ENCODE data around the gene BRI3. TPM values are rescaled to one million over a fixed set of nuclear protein-coding genes. Genes with fewer than 3 reads are reported as not detected.

Gene BRI3
- 10 to 100 TPM; 12.1 to 21.6 (median 17.2) TPM for polyA plus RNA-seq (ENCODE audit: low read depth in 6 of 6)

GRCh38 chr7:98280791-98281756 lies at the start of gene BRI3:
Gene BRI3, plus strand, starts transcription at chr7:98281686. Its CDS starts 110 bp downstream, at chr7:98281796.
- peaks cover 31 to 39% (median 31%) of the 10 kb centered on the region in 3 donors for H3K4me1 Mint-ChIP-seq
- no peaks in the 10 kb centered on the region for H3K27me3 Mint-ChIP-seq
- H3K4me3 Mint-ChIP-seq: peak within 1 kb of the TSS; percentile 86 to 94 (median 92)
- peak; percentile 84 for DNase-seq
- peak within 1 kb of the TSS; percentile 93 to 97 (median 95) for H3K27ac Mint-ChIP-seq
- ATAC-seq (ENCODE audit: low read depth in 2 of 2): peak; percentile 75 to 77
- no peaks in the 10 kb centered on the region for H3K36me3 Mint-ChIP-seq
- no peaks in the 10 kb centered on the region for H3K9me3 Mint-ChIP-seq

- Mint-ChIP-seq H3K4me3 (no peak overlapping the region), H3K9me3 (no peaks in the 10 kb centered on the region), H3K27me3 (no peaks in the 10 kb centered on the region), H3K4me1 (peaks cover 0 to 3% (median 0%) of the 10 kb centered on the region in 3 donors), H3K36me3 (peaks cover 8 to 13% of the 10 kb centered on the region in 2 donors), H3K27ac (no peak overlapping the region)
- ATAC-seq (ENCODE audit: low read depth in 2 of 2) (no peak), DNase-seq (no peak)
Measured at GRCh38 chr7:98232263-98232585, 49.3 kb upstream of the BRI3 start.

GRCh38 chr7:98232799-98233198 lies 48.7 kb upstream of the BRI3 start:
- Mint-ChIP-seq H3K27ac (no peak overlapping the region), H3K9me3 (no peaks in the 10 kb centered on the region), H3K4me3 (no peak overlapping the region), H3K27me3 (no peaks in the 10 kb centered on the region), H3K36me3 (peaks cover 8 to 12% of the 10 kb centered on the region in 2 donors), H3K4me1 (peaks cover 0 to 3% (median 0%) of the 10 kb centered on the region in 3 donors)
- ATAC-seq (ENCODE audit: low read depth in 2 of 2) (no peak), DNase-seq (no peak)

GRCh38 chr7:98233219-98234070 lies 48.0 kb upstream of the BRI3 start:
- peaks cover 8 to 10% of the 10 kb centered on the region in 2 donors for H3K36me3 Mint-ChIP-seq
- DNase-seq: no peak
- H3K27me3 Mint-ChIP-seq: no peaks in the 10 kb centered on the region
- peaks cover 0 to 3% (median 0%) of the 10 kb centered on the region in 3 donors for H3K4me1 Mint-ChIP-seq
- H3K9me3 Mint-ChIP-seq: no peaks in the 10 kb centered on the region
- H3K27ac Mint-ChIP-seq: no peak overlapping the region
- ATAC-seq (ENCODE audit: low read depth in 2 of 2): no peak
- no peak overlapping the region for H3K4me3 Mint-ChIP-seq

- DNase-seq (no peak), ATAC-seq (ENCODE audit: low read depth in 2 of 2) (no peak)
- Mint-ChIP-seq H3K27me3 (no peaks in the 10 kb centered on the region), H3K27ac (no peak overlapping the region), H3K9me3 (no peaks in the 10 kb centered on the region), H3K4me3 (no peak overlapping the region), H3K36me3 (peaks cover 7 to 14% of the 10 kb centered on the region in 2 donors), H3K4me1 (peaks cover 0 to 3% (median 0%) of the 10 kb centered on the region in 3 donors)
Measured at GRCh38 chr7:98234429-98235147, 46.9 kb upstream of the BRI3 start.

GRCh38 chr7:98235901-98236300 lies 45.6 kb upstream of the BRI3 start:
- no peak overlapping the region for H3K27ac Mint-ChIP-seq
- no peaks in the 10 kb centered on the region for H3K9me3 Mint-ChIP-seq
- H3K4me3 Mint-ChIP-seq: no peak overlapping the region
- peaks cover 7 to 14% of the 10 kb centered on the region in 2 donors for H3K36me3 Mint-ChIP-seq
- DNase-seq: no peak
- no peak for ATAC-seq (ENCODE audit: low read depth in 2 of 2)
- no peaks in the 10 kb centered on the region for H3K27me3 Mint-ChIP-seq
- H3K4me1 Mint-ChIP-seq: no peaks in the 10 kb centered on the region

GRCh38 chr7:98236355-98237185 lies 44.9 kb upstream of the BRI3 start:
- Mint-ChIP-seq H3K27ac (no peak overlapping the region), H3K4me3 (no peak overlapping the region)
- no peak for ATAC-seq (ENCODE audit: low read depth in 2 of 2)

GRCh38 chr7:98238076-98238475 lies 43.4 kb upstream of the BRI3 start:
- Mint-ChIP-seq H3K4me1 (peaks cover 0 to 7% (median 4%) of the 10 kb centered on the region in 3 donors), H3K4me3 (no peak overlapping the region), H3K27ac (no peak overlapping the region), H3K9me3 (no peaks in the 10 kb centered on the region), H3K27me3 (no peaks in the 10 kb centered on the region), H3K36me3 (peaks cover 7 to 14% of the 10 kb centered on the region in 2 donors)
- no peak for DNase-seq
- ATAC-seq (ENCODE audit: low read depth in 2 of 2): no peak

More at GRCh38 chr7:98236355-98237185, 44.9 kb upstream of the BRI3 start:
- H3K36me3 Mint-ChIP-seq: peaks cover 7 to 14% of the 10 kb centered on the region in 2 donors
- no peak for DNase-seq
- H3K9me3 Mint-ChIP-seq: no peaks in the 10 kb centered on the region
- H3K27me3 Mint-ChIP-seq: no peaks in the 10 kb centered on the region
- peaks cover 0 to 5% (median 4%) of the 10 kb centered on the region in 3 donors for H3K4me1 Mint-ChIP-seq

- peaks cover 0 to 7% (median 4%) of the 10 kb centered on the region in 3 donors for H3K4me1 Mint-ChIP-seq
- H3K9me3 Mint-ChIP-seq: no peaks in the 10 kb centered on the region
- H3K27ac Mint-ChIP-seq: peak overlapping the region in 1 of 6 donors; percentile 11
- DNase-seq (no peak), ATAC-seq (ENCODE audit: low read depth in 2 of 2) (no peak)
- H3K27me3 Mint-ChIP-seq: no peaks in the 10 kb centered on the region
- no peak overlapping the region for H3K4me3 Mint-ChIP-seq
- H3K36me3 Mint-ChIP-seq: peaks cover 7 to 14% of the 10 kb centered on the region in 2 donors
Measured at GRCh38 chr7:98238976-98239375, 42.5 kb upstream of the BRI3 start.

- ATAC-seq (ENCODE audit: low read depth in 2 of 2): peak; percentile 36 to 37
- H3K9me3 Mint-ChIP-seq: no peaks in the 10 kb centered on the region
- H3K4me3 Mint-ChIP-seq: no peak overlapping the region
Measured at GRCh38 chr7:98240961-98241673, 40.4 kb upstream of the BRI3 start.

GRCh38 chr7:98241674-98242241 lies 39.7 kb upstream of the BRI3 start:
- ATAC-seq (ENCODE audit: low read depth in 2 of 2): no peak
- Mint-ChIP-seq H3K27ac (no peak overlapping the region), H3K9me3 (no peaks in the 10 kb centered on the region), H3K36me3 (peaks cover 6 to 7% of the 10 kb centered on the region in 2 donors), H3K4me1 (peaks cover 0 to 7% (median 4%) of the 10 kb centered on the region in 3 donors), H3K27me3 (no peaks in the 10 kb centered on the region), H3K4me3 (no peak overlapping the region)
- DNase-seq: no peak

More at GRCh38 chr7:98240961-98241673, 40.4 kb upstream of the BRI3 start:
- Mint-ChIP-seq H3K27me3 (no peaks in the 10 kb centered on the region), H3K27ac (no peak overlapping the region), H3K36me3 (peaks cover 6 to 7% of the 10 kb centered on the region in 2 donors), H3K4me1 (peaks cover 0 to 7% (median 4%) of the 10 kb centered on the region in 3 donors)
- peak; percentile 27 for DNase-seq

All from naive B cell (primary cell).